ENCODE data around the gene ACYP2.
"Not testable (repeated sequence)": the region's sequence is repeated elsewhere in the genome, so short reads cannot be mapped to it uniquely, and the experiment has no call there.

GRCh38 chr2:54096141-54096540 is 19.3 kb upstream of the ACYP2 start:
- TF ChIP-seq CTCF (IDR thresholded peaks at IDR 0.05); POLR2AphosphoS5 (IDR thresholded peaks at IDR 0.05); POLR2A (IDR thresholded peaks at IDR 0.05); EP300 (IDR thresholded peaks at IDR 0.05; ENCODE audit: low read depth): not testable (repeated sequence)

Data from transverse colon (tissue), 4 donors.